AG09319 (cell line): ENCODE data around the gene RBMS3.

ENCODE experiments used
- DNase-seq: peaks from one replicate; pipeline ENCODE4 v3.0.0-alpha.2; 2010; ENCODE audit warnings: low read depth; ENCODE audit errors: extremely low read depth
- CTCF ChIP-seq: IDR thresholded peaks from 2 replicates; pipeline ENCODE4 v1.5.1; 2011; ENCODE audit warnings: low read depth, mild to moderate bottlenecking, inconsistent platforms, low read length, moderate library complexity

The RBMS3 gene

GRCh38 chr3:29764603-29765254, 483.9 kb downstream of the RBMS3 start:
- peak; percentile 69 for DNase-seq
- peak; percentile 74 for TF ChIP-seq CTCF

GRCh38 chr3:29771602-29772001, 490.7 kb downstream of the RBMS3 start:
- DNase-seq, result no peak
- TF ChIP-seq CTCF, result no peak

GRCh38 chr3:29772436-29772835, 491.6 kb downstream of the RBMS3 start:
- no peak for DNase-seq
- TF ChIP-seq CTCF, result no peak

GRCh38 chr3:29773481-29773880, 492.6 kb downstream of the RBMS3 start:
- no peak for TF ChIP-seq CTCF
- DNase-seq, result no peak

- TF ChIP-seq CTCF, result no peak
- DNase-seq, result no peak
Measured at GRCh38 chr3:29775340-29775739, 494.5 kb downstream of the RBMS3 start.

- TF ChIP-seq CTCF, result no peak
- DNase-seq, result no peak
Measured at GRCh38 chr3:29777869-29778268, 497.0 kb downstream of the RBMS3 start.

GRCh38 chr3:29789686-29790085, 508.8 kb downstream of the RBMS3 start:
- DNase-seq, result no peak
- no peak for TF ChIP-seq CTCF
